Astrocyte of the spinal cord (primary cell): ENCODE data around the gene KLHDC8A.

Source experiments
- DNase-seq: peaks from one replicate; pipeline ENCODE4 v3.0.0; 2011; ENCODE audit warnings: low read depth, low spot score
- H3K4me3 ChIP-seq: 2 replicates; pipeline ENCODE4 v1.5.1; 2011; ENCODE audit warnings: low read depth, mild to moderate bottlenecking, low read length, moderate library complexity
- CTCF ChIP-seq: IDR thresholded peaks from 2 replicates; pipeline ENCODE4 v1.5.1; 2012; ENCODE audit warnings: low read depth, mild to moderate bottlenecking, low read length, inconsistent platforms
- in situ Hi-C: cut with HindIII; loops from 2 replicates; pipeline ENCODE4 v1.10.0; 2017; ENCODE audit warnings: low sequenced_read_pairs

KLHDC8A gene

DNA sequence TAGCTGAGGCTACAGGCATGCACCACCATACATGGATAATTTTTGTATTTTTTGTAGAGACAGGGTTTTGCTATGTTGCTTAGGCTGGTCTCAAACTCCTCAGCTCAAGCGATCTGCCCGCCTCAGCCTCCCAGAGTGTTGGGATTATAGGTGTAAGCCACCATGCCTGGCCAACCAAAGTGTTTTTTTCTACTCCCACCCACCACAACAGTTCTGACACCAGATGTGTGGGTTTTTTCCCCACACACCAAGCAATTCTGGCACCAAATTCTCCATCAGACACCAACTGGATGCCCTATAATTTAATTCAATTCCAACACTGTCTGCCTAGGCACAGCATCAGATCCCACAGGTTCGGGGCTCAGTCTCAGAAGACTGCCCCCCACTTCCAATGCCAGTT is 20.6 kb upstream of the KLHDC8A start:
- no peak for TF ChIP-seq CTCF
- in situ Hi-C loops: no loop called here
- H3K4me3 ChIP-seq: no peak overlapping the region
- no peak for DNase-seq

DNA sequence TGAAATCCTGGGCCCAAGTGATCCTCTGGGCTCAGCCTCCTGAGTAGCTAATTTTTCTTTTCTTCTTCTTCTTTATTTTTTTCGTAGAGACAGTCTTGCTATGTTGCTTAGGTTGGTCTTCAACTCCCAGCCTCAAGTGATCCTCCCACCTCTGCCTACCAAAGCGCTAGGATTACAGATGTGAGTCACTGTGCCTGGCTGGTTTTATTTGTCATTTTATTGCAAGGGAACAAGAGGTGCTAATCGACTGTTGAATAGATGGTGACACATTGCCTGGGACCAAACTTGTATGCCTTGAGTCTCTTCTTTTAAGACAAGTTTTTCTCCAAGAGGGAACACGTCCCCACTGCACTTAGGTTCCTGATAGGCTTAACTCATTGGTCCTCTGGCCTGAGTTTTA is 20.0 kb upstream of the KLHDC8A start:
- DNase-seq: no peak
- in situ Hi-C loops: no loop called here
- no peak overlapping the region for H3K4me3 ChIP-seq
- TF ChIP-seq CTCF: no peak

GRCh38 chr1:205375835-205376545 is 19.3 kb upstream of the KLHDC8A start:
- TF ChIP-seq CTCF: peak; percentile 9
- in situ Hi-C loops: no loop called here
- H3K4me3 ChIP-seq: no peak overlapping the region
- peak; percentile 55 for DNase-seq

DNA sequence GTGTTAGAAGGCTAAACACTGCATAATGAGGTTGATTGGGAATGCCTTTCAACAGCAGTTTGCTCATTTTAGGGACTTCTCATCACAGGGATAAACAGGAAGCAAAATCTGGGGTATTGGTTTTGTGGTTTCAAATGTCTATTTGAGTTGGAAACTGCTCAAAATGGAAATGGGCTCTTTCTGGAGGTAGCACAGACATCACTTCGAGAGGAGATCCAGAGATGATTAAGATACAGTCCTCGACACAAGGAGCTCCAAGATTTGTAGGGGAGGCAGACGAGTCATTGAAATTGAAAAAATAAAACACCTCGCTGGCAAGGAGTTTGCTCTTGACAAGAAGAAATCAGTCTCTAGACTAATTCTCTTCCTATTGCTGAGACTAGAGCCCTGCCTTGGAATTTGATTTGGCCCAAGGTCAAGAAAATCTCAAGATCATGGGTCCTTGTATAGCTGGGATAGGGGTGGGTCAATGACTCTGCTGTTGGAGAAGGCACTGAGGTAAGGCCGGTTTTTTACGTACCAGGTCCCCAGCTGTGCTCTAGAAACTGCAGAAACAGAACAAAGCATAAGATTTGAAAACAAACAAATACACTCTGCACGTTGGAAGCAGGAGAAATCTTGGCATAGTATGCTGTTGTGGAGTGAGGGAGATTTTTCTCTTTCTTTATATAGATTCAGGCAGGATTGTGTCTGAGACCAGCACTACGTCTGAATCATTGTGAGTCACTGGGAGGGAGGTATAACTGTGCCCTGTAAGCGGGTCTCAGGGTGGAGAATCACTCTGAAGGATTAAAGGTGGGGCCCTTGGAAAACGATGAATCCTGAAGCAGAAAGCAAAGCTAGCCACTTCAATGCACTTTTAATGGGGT is 17.7 kb upstream of the KLHDC8A start:
- TF ChIP-seq CTCF: no peak
- in situ Hi-C loops: no loop called here
- no peak overlapping the region for H3K4me3 ChIP-seq
- DNase-seq: peak; percentile 88

GRCh38 chr1:205373798-205374175 is 17.1 kb upstream of the KLHDC8A start:
- DNase-seq: peak; percentile 4
- in situ Hi-C loops: no loop called here
- TF ChIP-seq CTCF: no peak
- H3K4me3 ChIP-seq: no peak overlapping the region

- no peak overlapping the region for H3K4me3 ChIP-seq
- in situ Hi-C loops: no loop called here
These were observed 16.5 kb upstream of the KLHDC8A start for GRCh38 chr1:205373022-205373797.

More at GRCh38 chr1:205373022-205373797, 16.5 kb upstream of the KLHDC8A start:
- no peak for DNase-seq
- no peak for TF ChIP-seq CTCF
